ENCODE data around the gene PTPN7. TPM values are rescaled to one million over a fixed set of nuclear protein-coding genes. Genes with fewer than 3 reads are reported as not detected.

PTPN7 gene
- total RNA-seq, 2 donors from 2014 or later, result 4.3 to 6.1 TPM

DNA sequence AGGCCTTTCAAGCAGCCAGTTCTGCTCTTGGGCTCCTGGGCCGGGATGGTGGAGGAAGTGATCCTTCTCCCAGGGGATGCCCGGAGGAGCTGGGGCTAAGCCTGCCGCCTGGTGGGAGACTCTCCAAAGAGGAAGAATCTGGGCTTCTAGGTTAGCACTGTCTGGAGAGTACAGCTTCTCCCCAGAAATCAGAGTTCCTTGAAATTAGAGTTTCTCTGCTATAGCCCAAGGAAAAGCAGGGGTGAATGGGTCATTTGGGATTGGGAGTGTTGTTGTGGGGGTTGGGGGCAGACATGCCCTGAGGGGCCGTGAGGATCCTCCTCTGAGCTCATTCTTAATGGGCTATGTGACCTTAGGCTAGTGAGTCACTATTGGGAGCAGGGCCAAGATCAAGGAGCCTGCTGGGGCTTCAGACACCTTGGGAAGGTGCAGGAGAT is 39.7 kb upstream of the PTPN7 start:
- Histone ChIP-seq H3K4me3 (no peak overlapping the region), H3K27me3 (replicated peaks; ENCODE audit: insufficient read depth) (no peaks in the 10 kb centered on the region), H3K36me3 (no peaks in the 10 kb centered on the region), H3K4me1 (ENCODE audit: control insufficient read depth in 1 of 2, low read depth in 2 of 2) (peaks cover 23 to 77% of the 10 kb centered on the region in 2 donors), H3K27ac (peak overlapping the region; percentile 94 to 97), H3K9me3 (no peaks in the 10 kb centered on the region)
- ATAC-seq (ENCODE audit: insufficient number of reproducible peaks, low FRiP score, low read depth) (peak; percentile 19), DNase-seq (ENCODE audit: low spot score) (no peak)
- TF ChIP-seq, protein P1, sequence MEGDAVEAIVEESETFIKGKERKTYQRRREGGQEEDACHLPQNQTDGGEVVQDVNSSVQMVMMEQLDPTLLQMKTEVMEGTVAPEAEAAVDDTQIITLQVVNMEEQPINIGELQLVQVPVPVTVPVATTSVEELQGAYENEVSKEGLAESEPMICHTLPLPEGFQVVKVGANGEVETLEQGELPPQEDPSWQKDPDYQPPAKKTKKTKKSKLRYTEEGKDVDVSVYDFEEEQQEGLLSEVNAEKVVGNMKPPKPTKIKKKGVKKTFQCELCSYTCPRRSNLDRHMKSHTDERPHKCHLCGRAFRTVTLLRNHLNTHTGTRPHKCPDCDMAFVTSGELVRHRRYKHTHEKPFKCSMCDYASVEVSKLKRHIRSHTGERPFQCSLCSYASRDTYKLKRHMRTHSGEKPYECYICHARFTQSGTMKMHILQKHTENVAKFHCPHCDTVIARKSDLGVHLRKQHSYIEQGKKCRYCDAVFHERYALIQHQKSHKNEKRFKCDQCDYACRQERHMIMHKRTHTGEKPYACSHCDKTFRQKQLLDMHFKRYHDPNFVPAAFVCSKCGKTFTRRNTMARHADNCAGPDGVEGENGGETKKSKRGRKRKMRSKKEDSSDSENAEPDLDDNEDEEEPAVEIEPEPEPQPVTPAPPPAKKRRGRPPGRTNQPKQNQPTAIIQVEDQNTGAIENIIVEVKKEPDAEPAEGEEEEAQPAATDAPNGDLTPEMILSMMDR (IDR thresholded peaks at IDR 0.05), result peak; percentile 26

GRCh38 chr1:202199040-202199889 is 38.9 kb upstream of the PTPN7 start:
- peaks cover 23 to 81% of the 10 kb centered on the region in 2 donors for H3K4me1 ChIP-seq (ENCODE audit: control insufficient read depth in 1 of 2, low read depth in 2 of 2)
- H3K9me3 ChIP-seq, result no peaks in the 10 kb centered on the region
- H3K36me3 ChIP-seq, result no peaks in the 10 kb centered on the region
- H3K27ac ChIP-seq, result peak overlapping the region; percentile 94 to 97
- TF ChIP-seq, protein P1 (IDR thresholded peaks at IDR 0.05), result no peak
- no peaks in the 10 kb centered on the region for H3K27me3 ChIP-seq (replicated peaks; ENCODE audit: insufficient read depth)
- H3K4me3 ChIP-seq, result peak overlapping the region; percentile 32
- ATAC-seq (ENCODE audit: insufficient number of reproducible peaks, low FRiP score, low read depth) (no peak), DNase-seq (ENCODE audit: low spot score) (no peak)

GRCh38 chr1:202198366-202198724 is 37.9 kb upstream of the PTPN7 start:
- no peak for ATAC-seq (ENCODE audit: insufficient number of reproducible peaks, low FRiP score, low read depth)
- Histone ChIP-seq H3K4me3 (no peak overlapping the region), H3K27ac (peak overlapping the region; percentile 94 to 97), H3K4me1 (ENCODE audit: control insufficient read depth in 1 of 2, low read depth in 2 of 2) (peaks cover 23 to 83% of the 10 kb centered on the region in 2 donors), H3K36me3 (no peaks in the 10 kb centered on the region), H3K27me3 (replicated peaks; ENCODE audit: insufficient read depth) (no peaks in the 10 kb centered on the region), H3K9me3 (no peaks in the 10 kb centered on the region)
- TF ChIP-seq, protein P1 (IDR thresholded peaks at IDR 0.05), result no peak
- no peak for DNase-seq (ENCODE audit: low spot score)

DNA sequence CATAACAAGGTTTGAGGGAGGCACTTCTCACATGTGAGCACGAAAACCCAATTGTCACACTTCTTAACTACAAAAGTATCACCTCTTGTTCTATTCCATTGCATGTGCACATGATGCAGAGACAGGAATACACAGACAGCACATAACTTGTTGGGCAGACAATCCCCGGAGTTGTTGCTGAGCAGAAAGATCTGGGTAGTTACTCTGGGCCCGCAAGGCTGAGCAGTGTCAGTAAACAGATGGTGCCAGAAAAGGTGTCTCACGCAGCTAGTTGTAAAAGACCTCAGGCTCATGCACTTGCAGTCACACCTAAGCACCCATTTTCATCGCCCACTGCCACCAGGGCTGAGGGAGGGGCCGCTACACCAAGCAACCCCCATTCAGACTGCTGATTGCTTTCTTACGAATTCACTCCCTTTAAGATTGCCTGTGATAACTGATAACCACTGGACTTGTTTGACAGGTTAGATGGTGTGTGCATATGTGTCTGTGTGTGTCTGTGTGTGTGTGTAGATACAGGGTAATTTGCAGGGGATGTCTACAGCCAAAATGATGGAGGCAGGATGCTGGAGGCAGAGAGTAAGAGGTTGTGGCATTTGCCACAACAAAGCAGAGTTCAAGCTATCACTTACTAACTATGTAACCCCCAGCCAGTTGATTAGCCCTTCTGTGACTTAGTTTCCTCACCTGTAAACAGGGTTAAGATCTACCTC is 37.4 kb upstream of the PTPN7 start:
- no peaks in the 10 kb centered on the region for H3K36me3 ChIP-seq
- H3K9me3 ChIP-seq, result no peaks in the 10 kb centered on the region
- DNase-seq (ENCODE audit: low spot score), result no peak
- no peak overlapping the region for H3K4me3 ChIP-seq
- ATAC-seq (ENCODE audit: insufficient number of reproducible peaks, low FRiP score, low read depth), result no peak
- TF ChIP-seq, protein P1 (IDR thresholded peaks at IDR 0.05), result no peak
- peaks cover 27 to 86% of the 10 kb centered on the region in 2 donors for H3K4me1 ChIP-seq (ENCODE audit: control insufficient read depth in 1 of 2, low read depth in 2 of 2)
- peak overlapping the region; percentile 94 to 97 for H3K27ac ChIP-seq
- no peaks in the 10 kb centered on the region for H3K27me3 ChIP-seq (replicated peaks; ENCODE audit: insufficient read depth)

GRCh38 chr1:202194328-202194648 is 33.9 kb upstream of the PTPN7 start:
- peak overlapping the region; percentile 79 for H3K4me3 ChIP-seq
- no peak for ATAC-seq (ENCODE audit: insufficient number of reproducible peaks, low FRiP score, low read depth)
- peak overlapping the region; percentile 87 to 97 for H3K27ac ChIP-seq
- TF ChIP-seq, protein P1 (IDR thresholded peaks at IDR 0.05), result no peak
- DNase-seq (ENCODE audit: low spot score), result no peak
- H3K36me3 ChIP-seq, result no peaks in the 10 kb centered on the region
- peaks cover 12 to 55% of the 10 kb centered on the region in 2 donors for H3K4me1 ChIP-seq (ENCODE audit: control insufficient read depth in 1 of 2, low read depth in 2 of 2)
- no peaks in the 10 kb centered on the region for H3K27me3 ChIP-seq (replicated peaks; ENCODE audit: insufficient read depth)
- H3K9me3 ChIP-seq, result no peaks in the 10 kb centered on the region
